Spinal cord (tissue), 10 donors: ENCODE data around the gene RNU11. TPM values are rescaled to one million over a fixed set of nuclear protein-coding genes. Genes with fewer than 3 reads are reported as not detected.

Experiments used
- DNase-seq, 6 donors: peaks; one replicate each; pipeline versions ENCODE4 v3.0.0 to v3.0.0-alpha.2; 2013 to 2015; ENCODE audit warnings: low spot score in 6 of 6, low read depth in 4 of 6
- H3K27ac ChIP-seq: one replicate; pipeline ENCODE4 v1.5.1; 2013; ENCODE audit warnings: low read depth, low read length, control low read depth
- H3K27me3 ChIP-seq: one replicate; pipeline ENCODE4 v1.6.1; 2013; ENCODE audit warnings: low read length; ENCODE audit not compliant: control insufficient read depth, insufficient read depth
- H3K36me3 ChIP-seq: one replicate; pipeline ENCODE4 v1.6.1; 2013; ENCODE audit warnings: low read length; ENCODE audit not compliant: control insufficient read depth, insufficient read depth
- H3K4me1 ChIP-seq: one replicate; pipeline ENCODE4 v1.6.1; 2013; ENCODE audit warnings: low read length; ENCODE audit not compliant: control insufficient read depth, insufficient read depth
- H3K4me3 ChIP-seq: one replicate; pipeline ENCODE4 v1.5.1; 2013; ENCODE audit warnings: low read depth, low read length, control low read depth
- H3K9me3 ChIP-seq: one replicate; pipeline ENCODE4 v1.6.1; 2013; ENCODE audit warnings: low read length; ENCODE audit not compliant: control insufficient read depth, insufficient read depth
- WGBS: methylation state at CpG from one replicate; pipeline ENCODE4 v1.1.5; 2013; ENCODE audit warnings: missing lambda C conversion rate; ENCODE audit not compliant: insufficient coverage; 5-methylcytosine and 5-hydroxymethylcytosine counted together
- long read RNA-seq, 4 donors: transcript quantifications; one replicate each; lab custom pipeline, GENCODE V29; 2026
- polyA plus RNA-seq, 2 donors: library from polyadenylated mRNA; unstranded; fragments of 120-200 nt; gene quantifications; one replicate each; pipeline ENCODE4 v1.2.1, GENCODE V29; 2013; ENCODE audit not compliant: insufficient read length in 2 of 2
- total RNA-seq, 2 donors: library from RNA; depleted of rRNA in 1 of 2; stranded (reverse); fragments of 120-200 nt in 1 of 2; fragments of >200 nt in 1 of 2; gene quantifications; one replicate each; pipeline versions ENCODE4 v1.2.3 to v1.2.4, GENCODE V29; 2013 to 2014
- donor health status: healthy.

Gene RNU11
- total RNA-seq = not detected
- polyA plus RNA-seq = not detected
- long read RNA-seq, donor 1 = 0 reads
- long read RNA-seq, donor 2 = 0 reads
- long read RNA-seq, donor 3 = 0 reads
- long read RNA-seq, donor 4, partial matches to known transcripts = 0 of 3 reads
- long read RNA-seq, donor 4, other reads (novel, unspliced or antisense) = 0 of 3 reads

- DNase-seq = peak; percentile 90 to 99 (median 94)
- peaks cover 21% of the 10 kb centered on the region for H3K4me1 ChIP-seq
- WGBS = 6% methylated on average over 27 of the region's 28 CpGs
- H3K4me3 ChIP-seq = peak within 1 kb of the TSS; percentile 52
- H3K27me3 ChIP-seq = no peaks in the 10 kb centered on the region
- peak within 1 kb of the TSS; percentile 98 for H3K27ac ChIP-seq
- no peaks in the 10 kb centered on the region for H3K36me3 ChIP-seq
- no peaks in the 10 kb centered on the region for H3K9me3 ChIP-seq
Observed at GRCh38 chr1:28648474-28649198, at the start of gene RNU11. Gene RNU11 (plus strand): TSS chr1:28648600.

- DNase-seq = no peak
- no peaks in the 10 kb centered on the region for H3K4me1 ChIP-seq
- no peaks in the 10 kb centered on the region for H3K9me3 ChIP-seq
- H3K4me3 ChIP-seq = no peak overlapping the region
- WGBS = 83% methylated on average over 1 of the region's 3 CpGs
- H3K36me3 ChIP-seq = peaks cover 43% of the 10 kb centered on the region
- H3K27me3 ChIP-seq = no peaks in the 10 kb centered on the region
- no peak overlapping the region for H3K27ac ChIP-seq
Observed at GRCh38 chr1:28601696-28602095, 46.7 kb upstream of the RNU11 start.

DNA sequence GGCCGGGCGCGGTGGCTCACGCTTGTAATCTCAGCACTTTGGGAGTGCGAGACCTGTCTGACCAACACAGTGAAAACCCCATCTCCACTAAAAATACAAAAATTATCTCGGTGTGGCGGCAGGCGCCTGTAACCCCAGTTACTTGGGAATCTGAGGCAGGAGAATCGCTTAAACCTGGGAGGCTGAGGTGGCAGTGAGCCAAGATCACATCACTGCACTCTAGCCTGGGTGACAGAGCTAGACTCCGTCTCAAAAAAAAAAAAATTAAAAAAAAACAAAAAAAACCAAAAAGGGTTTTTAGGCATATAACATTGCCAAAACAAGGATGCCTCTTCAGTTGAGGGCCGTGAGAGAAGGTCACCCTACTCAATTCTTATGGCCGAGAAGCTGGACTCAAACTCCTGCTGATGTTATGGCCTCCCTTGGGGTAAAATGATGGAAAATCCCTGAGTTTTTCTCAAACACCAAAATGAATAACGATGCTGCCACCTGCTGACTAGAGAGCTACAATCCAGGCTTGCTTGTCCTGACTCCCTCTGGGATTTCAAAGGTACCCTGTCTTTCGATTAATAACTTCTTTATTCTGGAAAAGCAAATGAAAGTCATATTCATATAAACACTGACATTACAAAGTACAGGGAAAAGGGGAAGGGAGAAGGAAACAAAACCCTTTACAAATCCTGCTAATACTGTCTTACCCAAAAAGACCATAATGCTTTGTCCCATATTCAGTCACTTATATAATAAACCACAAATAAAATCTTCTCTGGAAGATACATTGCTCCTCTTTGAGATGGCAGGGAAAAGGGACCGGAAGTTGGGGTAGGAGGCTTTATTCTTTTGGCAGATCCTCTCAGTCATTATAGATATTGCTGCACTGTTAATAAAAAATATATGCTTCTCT is 45.6 kb upstream of the RNU11 start:
- no peaks in the 10 kb centered on the region for H3K27me3 ChIP-seq
- H3K27ac ChIP-seq = no peak overlapping the region
- H3K36me3 ChIP-seq = peaks cover 50% of the 10 kb centered on the region
- no peaks in the 10 kb centered on the region for H3K4me1 ChIP-seq
- WGBS = 54% methylated on average over 6 of the region's 15 CpGs
- H3K4me3 ChIP-seq = no peak overlapping the region
- peak in 4 of 6 donors; percentile 47 to 90 (median 74) for DNase-seq
- H3K9me3 ChIP-seq = no peaks in the 10 kb centered on the region

- no peak overlapping the region for H3K27ac ChIP-seq
- DNase-seq = no peak
- 96% methylated on average over 5 of the region's 5 CpGs for WGBS
- no peaks in the 10 kb centered on the region for H3K4me1 ChIP-seq
- peaks cover 57% of the 10 kb centered on the region for H3K36me3 ChIP-seq
- H3K27me3 ChIP-seq = no peaks in the 10 kb centered on the region
- no peaks in the 10 kb centered on the region for H3K9me3 ChIP-seq
- no peak overlapping the region for H3K4me3 ChIP-seq
Observed at GRCh38 chr1:28604411-28604810, 44.0 kb upstream of the RNU11 start.

- H3K4me3 ChIP-seq = no peak overlapping the region
Observed at GRCh38 chr1:28604962-28605361, 43.4 kb upstream of the RNU11 start.

GRCh38 chr1:28606771-28607170 is 41.6 kb upstream of the RNU11 start:
- no peak for DNase-seq
- Histone ChIP-seq H3K27ac (no peak overlapping the region), H3K36me3 (peaks cover 65% of the 10 kb centered on the region), H3K4me3 (no peak overlapping the region), H3K27me3 (no peaks in the 10 kb centered on the region), H3K4me1 (no peaks in the 10 kb centered on the region), H3K9me3 (no peaks in the 10 kb centered on the region)
- no CpG with 5 or more reads among the region's 2 CpGs for WGBS

More at GRCh38 chr1:28604962-28605361, 43.4 kb upstream of the RNU11 start:
- no peaks in the 10 kb centered on the region for H3K27me3 ChIP-seq
- H3K27ac ChIP-seq = no peak overlapping the region
- no peaks in the 10 kb centered on the region for H3K4me1 ChIP-seq
- WGBS = 71% methylated on average over 4 of the region's 6 CpGs
- no peak for DNase-seq
- peaks cover 61% of the 10 kb centered on the region for H3K36me3 ChIP-seq
- H3K9me3 ChIP-seq = no peaks in the 10 kb centered on the region

- no peaks in the 10 kb centered on the region for H3K4me1 ChIP-seq
- H3K4me3 ChIP-seq = no peak overlapping the region
- H3K36me3 ChIP-seq = peaks cover 54% of the 10 kb centered on the region
- no peak overlapping the region for H3K27ac ChIP-seq
- DNase-seq = no peak
- H3K27me3 ChIP-seq = no peaks in the 10 kb centered on the region
- 97% methylated on average over 4 of the region's 5 CpGs for WGBS
- no peaks in the 10 kb centered on the region for H3K9me3 ChIP-seq
Observed at GRCh38 chr1:28613175-28613574, 35.2 kb upstream of the RNU11 start.

DNA sequence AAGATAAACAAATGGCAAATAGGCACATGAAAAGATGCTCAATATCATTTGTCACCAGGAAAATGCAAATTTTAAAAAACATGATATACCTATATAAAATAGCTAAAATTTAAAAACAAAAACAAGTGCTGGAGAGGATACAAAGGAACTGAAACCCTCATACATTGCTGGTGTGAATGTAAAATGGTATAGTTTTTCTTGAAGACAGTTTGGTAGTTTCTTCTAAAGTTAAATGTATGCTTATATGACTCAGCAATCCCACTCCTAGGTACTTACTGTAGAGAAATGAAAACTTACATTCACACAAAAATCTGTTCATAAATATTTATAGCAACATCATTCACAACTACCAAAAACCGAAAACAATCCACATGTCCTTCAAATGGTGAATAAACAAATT is 16.7 kb upstream of the RNU11 start:
- Histone ChIP-seq H3K4me3 (no peak overlapping the region), H3K27ac (no peak overlapping the region), H3K27me3 (no peaks in the 10 kb centered on the region), H3K9me3 (no peaks in the 10 kb centered on the region), H3K36me3 (peaks cover 2% of the 10 kb centered on the region), H3K4me1 (no peaks in the 10 kb centered on the region)
- no peak for DNase-seq
- no CpG with 5 or more reads among the region's 1 CpG for WGBS

GRCh38 chr1:28632560-28632959 is 15.8 kb upstream of the RNU11 start:
- WGBS = 92% methylated on average over 2 of the region's 4 CpGs
- Histone ChIP-seq H3K36me3 (peaks cover 2% of the 10 kb centered on the region), H3K9me3 (no peaks in the 10 kb centered on the region), H3K4me3 (no peak overlapping the region), H3K27ac (no peak overlapping the region), H3K27me3 (no peaks in the 10 kb centered on the region), H3K4me1 (no peaks in the 10 kb centered on the region)
- no peak for DNase-seq
